GM12878 (cell line): Measurements from ENCODE around the gene TSEN34. TPM values are rescaled to one million over a fixed set of nuclear protein-coding genes. Genes with fewer than 3 reads are reported as not detected.

Experiments
- ATAC-seq: fragments of 200-7000 bp; cut with Tn5 transposase; 3 replicates; pipeline ENCODE4 v1.9.1; 2020; ENCODE audit warnings: mild to moderate bottlenecking, moderate library complexity
- BruUV-seq: library from RNA; stranded (reverse); fragments of 400-500 nt; replicated peaks from 2 replicates; lab custom pipeline; 2021; lab: Mats Ljungman, UMichigan
- CTCF ChIA-PET: fragments of 300-600 bp; sonication (Branson Sonifier 250); formaldehyde crosslinking; extraction: SDS; loops from one replicate; lab custom pipeline; 2021; ENCODE audit warnings: inconsistent platforms; lab: Yijun Ruan, JAX
- POLR2A ChIA-PET: fragments of 350-600 bp; formaldehyde crosslinking; extraction: SDS; loops from one replicate; lab custom pipeline; 2021; ENCODE audit warnings: inconsistent platforms; lab: Charles Lee
- RAD21 ChIA-PET: fragments of 300-600 bp; sonication (Branson Sonifier 250); formaldehyde crosslinking; loops from one replicate; lab custom pipeline; 2023; ENCODE audit warnings: antibody characterized with exemption; ENCODE audit not compliant: unreplicated experiment; lab: Charles Lee
- SMC1A ChIA-PET: fragments of 300-600 bp; sonication (Branson Sonifier 250); formaldehyde crosslinking; loops from one replicate; lab custom pipeline; 2023; ENCODE audit not compliant: unreplicated experiment, uncharacterized antibody; lab: Charles Lee
- DNase-seq: peaks from one replicate; pipeline ENCODE4 v3.0.0-alpha.2; 2011; ENCODE audit warnings: low read depth, low spot score
- FAIRE-seq: peaks from 3 replicates; lab custom pipeline; 2011; peaks lifted over from hg19 to GRCh38; lab: Jason Lieb, UNC
- H2AFZ ChIP-seq: 2 replicates; pipeline ENCODE4 v1.6.0; 2011; ENCODE audit warnings: low read depth, low read length, control low read depth; ENCODE audit not compliant: control insufficient read depth
- H3K27ac ChIP-seq: 2 replicates; pipeline ENCODE4 v1.5.1; 2011; ENCODE audit warnings: control low read depth; ENCODE audit not compliant: control insufficient read depth, insufficient read depth
- H3K27me3 ChIP-seq, 2 experiments: replicated peaks in 1 of 2; 2 replicates each; pipeline versions ENCODE4 v1.6.0 to v1.6.1; 2011; ENCODE audit warnings: low read length in 1 of 2; ENCODE audit not compliant: control insufficient read depth in 2 of 2, insufficient read depth in 2 of 2
- H3K36me3 ChIP-seq, 2 experiments: 2 replicates each; pipeline ENCODE4 v1.5.1; 2011; ENCODE audit warnings: low read length in 1 of 2; ENCODE audit not compliant: control insufficient read depth in 2 of 2, insufficient read depth in 2 of 2
- H3K4me1 ChIP-seq: 2 replicates; pipeline ENCODE4 v1.6.1; 2011; ENCODE audit warnings: mild to moderate bottlenecking, low read length, moderate library complexity, mixed read lengths; ENCODE audit not compliant: control insufficient read depth, insufficient read depth
- H3K4me2 ChIP-seq: 2 replicates; pipeline ENCODE4 v1.6.0; 2011; ENCODE audit warnings: control low read depth; ENCODE audit not compliant: control insufficient read depth, insufficient read depth
- H3K4me3 ChIP-seq: fragments of 200-600 bp; sonication (generic); 2 replicates; pipeline ENCODE4 v1.5.1; 2016
- H3K79me2 ChIP-seq: 2 replicates; pipeline ENCODE4 v1.6.0; 2011; ENCODE audit warnings: low read length; ENCODE audit not compliant: control insufficient read depth, insufficient read depth
- H3K9ac ChIP-seq: 2 replicates; pipeline ENCODE4 v1.8.0; 2011; ENCODE audit warnings: low read length, control low read depth, mixed read lengths; ENCODE audit not compliant: control insufficient read depth, insufficient read depth
- H3K9me3 ChIP-seq: replicated peaks from 3 replicates; pipeline ENCODE4 v1.5.1; 2011; ENCODE audit warnings: mild to moderate bottlenecking, low read length; ENCODE audit not compliant: control insufficient read depth, insufficient read depth
- H4K20me1 ChIP-seq: 2 replicates; pipeline ENCODE4 v1.6.0; 2011; ENCODE audit not compliant: control insufficient read depth, insufficient read depth
- CHD2 ChIP-seq: IDR thresholded peaks from 2 replicates; pipeline ENCODE4 v1.6.1; 2011; ENCODE audit warnings: low read depth, low read length, improper control_type of control experiment, borderline replicate concordance
- ETV6 ChIP-seq, 2 experiments: fragments of 450-650 bp in 1 of 2; IDR thresholded peaks in 1 of 2; conservative IDR thresholded peaks in 1 of 2; 2 replicates each; pipeline ENCODE4 v1.6.1; 2014; ENCODE audit warnings: antibody characterized with exemption in 1 of 2, borderline replicate concordance in 1 of 2, low read depth in 1 of 2, mild to moderate bottlenecking in 1 of 2, moderate library complexity in 1 of 2
- JUNB ChIP-seq: IDR thresholded peaks from 2 replicates; pipeline ENCODE4 v1.6.1; 2016; ENCODE audit warnings: antibody characterized with exemption, mild to moderate bottlenecking
- MYB ChIP-seq: fragments of 150-350 bp; IDR thresholded peaks from 2 replicates; pipeline ENCODE4 v1.6.1; 2014; ENCODE audit warnings: mild to moderate bottlenecking, low read depth, low read length, borderline replicate concordance
- REST ChIP-seq: IDR thresholded peaks from 2 replicates; pipeline ENCODE4 v1.6.1; 2012; ENCODE audit warnings: mild to moderate bottlenecking, low read depth, low read length
- USF1 ChIP-seq: IDR thresholded peaks from 2 replicates; pipeline ENCODE4 v1.6.1; 2011; ENCODE audit warnings: borderline replicate concordance, low read depth, mild to moderate bottlenecking, moderate library complexity, mixed read lengths, low read length; ENCODE audit not compliant: insufficient read depth; ENCODE audit errors: extremely low read length
- WGBS: methylation state at CpG from one replicate; pipeline ENCODE4 v1.1.6; 2016; ENCODE audit warnings: low lambda C conversion rate; ENCODE audit not compliant: insufficient replicate concordance, insufficient coverage; ENCODE audit errors: missing lambda C conversion rate; 5-methylcytosine and 5-hydroxymethylcytosine counted together
- in situ Hi-C: fragments of 300-500 bp; cut with MboI; formaldehyde crosslinking; loops from 9 replicates; pipeline ENCODE4 v1.14.3; 2018; ENCODE audit warnings: mixed read lengths
- intact Hi-C: fragments of 100-400 bp; cut with micrococcal nuclease; formaldehyde crosslinking; loops from one replicate; pipeline ENCODE4 v1.14.2; 2022; ENCODE audit not compliant: unreplicated experiment
- polyA plus RNA-seq, 11 experiments: library from polyadenylated mRNA; depleted of rRNA in 4 of 11; unstranded in 6 of 11; stranded (reverse) in 5 of 11; fragments of >200 nt; fragmentation: Nextera tagmentation in 4 of 11; fragmentation: Illumina TruSeq in 1 of 11; extraction: Ambion mirVana in 4 of 11; extraction: Trizol in 1 of 11; gene quantifications; 1 replicate in 1 of 11; 2 replicates in 10 of 11; pipeline versions ENCODE4 v1.2.1 to v1.2.3, GENCODE V29; 2011 to 2016; ENCODE audit warnings: inconsistent platforms in 2 of 11, missing spikeins in 2 of 11, low read depth in 1 of 11
- total RNA-seq, 4 experiments: library from RNA; depleted of rRNA in 3 of 4; stranded (reverse); fragments of >200 nt in 3 of 4; fragmentation: Illumina TruSeq in 1 of 4; extraction: Trizol in 1 of 4; gene quantifications; 2 replicates each; pipeline versions ENCODE4 v1.2.1 to v1.2.3, GENCODE V29; 2013 to 2021

The TSEN34 gene
- total and polyA plus RNA-seq, 10 of the 15 experiments (the other 5 are each of a cell fraction or from before 2014, with no cell fraction given) = 1.0 to 35.9 (median 16.8) TPM

DNA sequence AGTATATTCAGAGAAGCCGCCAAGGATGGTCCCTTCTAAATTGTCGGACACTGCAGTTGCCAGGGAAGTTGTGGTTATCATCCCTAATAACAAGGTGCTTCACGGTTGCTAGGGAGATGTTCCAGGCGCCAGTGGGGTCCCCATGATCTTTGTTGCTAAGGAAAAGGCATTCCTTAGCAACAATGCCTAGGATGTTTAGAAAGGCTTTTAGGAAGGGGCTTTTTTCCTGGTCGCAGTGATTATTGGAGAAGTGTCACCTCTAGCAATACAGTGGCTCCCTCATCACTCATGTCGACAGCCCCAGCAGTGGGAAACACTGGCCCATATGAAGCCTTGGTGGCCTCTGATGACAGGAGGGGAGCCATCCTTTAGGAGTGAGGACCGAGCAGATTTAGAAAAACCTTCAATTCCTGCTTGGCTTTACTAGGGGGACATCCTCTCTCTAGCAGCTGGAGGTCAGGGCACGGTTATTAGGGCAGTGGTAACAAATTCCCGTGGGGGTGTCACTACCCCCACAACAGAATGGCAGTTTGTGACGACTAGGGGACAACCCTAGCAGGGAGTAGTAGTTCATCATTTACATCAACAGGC is 11.8 kb upstream of the TSEN34 start:
- ChIA-PET POLR2A (no interaction called here), SMC1A (no interaction called here), RAD21 (no interaction called here), CTCF (interaction anchor here (0.7 to 1.4 kb wide), 4 partner anchors 9 to 211 kb away, joined by 3 read pairs; partner anchors contain the start of gene MBOAT7)
- TF ChIP-seq CHD2 (no peak), JUNB (no peak), USF1 (no peak), MYB (no peak), ETV6 (conservative IDR thresholded peaks at IDR 0.05 in 1 of 2, IDR thresholded peaks at IDR 0.05 in 1 of 2; ENCODE audit: borderline replicate concordance in 1 of 2, low read depth in 1 of 2) (no peak), REST (no peak)
- no peak for FAIRE-seq
- H3K4me1 ChIP-seq = no peaks in the 10 kb centered on the region
- DNase-seq = no peak
- H3K27me3 ChIP-seq = no peaks in the 10 kb centered on the region
- WGBS = 89% methylated on average over 10 of the region's 10 CpGs
- no peak for ATAC-seq
- in situ Hi-C loops = no loop called here
- H3K27ac ChIP-seq = no peak overlapping the region
- H3K9ac ChIP-seq = no peak overlapping the region
- no peak overlapping the region for H2AFZ ChIP-seq
- no peaks in the 10 kb centered on the region for H3K9me3 ChIP-seq
- peaks cover 0 to 3% of the 10 kb centered on the region in 2 experiments; a peak in 1 of 4 replicates for H3K36me3 ChIP-seq
- no TSS peak for BruUV-seq
- no peak overlapping the region for H3K4me2 ChIP-seq
- no peaks in the 10 kb centered on the region for H4K20me1 ChIP-seq
- no peak overlapping the region for H3K4me3 ChIP-seq
- H3K79me2 ChIP-seq = no peaks in the 10 kb centered on the region
- intact Hi-C loops = no loop called here
